SIG-M5 treated with dmso at 0.1 percent for 504 hours (cell line): Measurements from ENCODE around the gene FCHSD2.
"Not testable (repeated sequence)": the region's sequence is repeated elsewhere in the genome, so short reads cannot be mapped to it uniquely, and the experiment has no call there.

Source experiments
- DNase-seq: peaks from one replicate; lab custom pipeline; 2025; ENCODE audit not compliant: unreplicated experiment; lab: John Stamatoyannopoulos, UW

The FCHSD2 gene

GRCh38 chr11:73070653-73071052 lies 71.5 kb downstream of the FCHSD2 start:
- DNase-seq: no peak

GRCh38 chr11:73061857-73062424 lies 80.2 kb downstream of the FCHSD2 start:
- not testable (repeated sequence) for DNase-seq

GRCh38 chr11:73061434-73061833 lies 80.7 kb downstream of the FCHSD2 start:
- DNase-seq: not testable (repeated sequence)

- no peak for DNase-seq
These were observed 82.2 kb downstream of the FCHSD2 start for GRCh38 chr11:73059915-73060314.

GRCh38 chr11:73058989-73059674 lies 83.0 kb downstream of the FCHSD2 start:
- DNase-seq: no peak

GRCh38 chr11:73055655-73056354 lies 86.3 kb downstream of the FCHSD2 start:
- DNase-seq: no peak

GRCh38 chr11:73055002-73055401 lies 87.1 kb downstream of the FCHSD2 start:
- no peak for DNase-seq

- no peak for DNase-seq
These were observed 88.2 kb downstream of the FCHSD2 start for GRCh38 chr11:73053964-73054363.

GRCh38 chr11:73048446-73048845 lies 93.7 kb downstream of the FCHSD2 start:
- DNase-seq: no peak

GRCh38 chr11:73047773-73048371 lies 94.2 kb downstream of the FCHSD2 start:
- peak; percentile 44 for DNase-seq

GRCh38 chr11:73040046-73040445 lies 102.1 kb downstream of the FCHSD2 start:
- DNase-seq: no peak

- no peak for DNase-seq
These were observed 107.3 kb downstream of the FCHSD2 start for GRCh38 chr11:73034777-73035176.

GRCh38 chr11:73034331-73034730 lies 107.8 kb downstream of the FCHSD2 start:
- no peak for DNase-seq

GRCh38 chr11:73030130-73030529 lies 112.0 kb downstream of the FCHSD2 start:
- no peak for DNase-seq

- DNase-seq: no peak
These were observed 112.7 kb downstream of the FCHSD2 start for GRCh38 chr11:73029403-73029802.

GRCh38 chr11:73028611-73029010 lies 113.5 kb downstream of the FCHSD2 start:
- DNase-seq: peak; percentile 41

GRCh38 chr11:73027840-73028239 lies 114.3 kb downstream of the FCHSD2 start:
- not testable (repeated sequence) for DNase-seq

- DNase-seq: no peak
These were observed 117.5 kb downstream of the FCHSD2 start for GRCh38 chr11:73024639-73025038.

GRCh38 chr11:73019996-73020395 lies 122.1 kb downstream of the FCHSD2 start:
- DNase-seq: no peak

GRCh38 chr11:73019449-73019848 lies 122.7 kb downstream of the FCHSD2 start:
- DNase-seq: no peak

GRCh38 chr11:73018856-73019255 lies 123.3 kb downstream of the FCHSD2 start:
- DNase-seq: no peak
